ENCODE data around the gene PTTG1IP. TPM values are rescaled to one million over a fixed set of nuclear protein-coding genes. Genes with fewer than 3 reads are reported as not detected.
"Not testable (repeated sequence)": the region's sequence is repeated elsewhere in the genome, so short reads cannot be mapped to it uniquely, and the experiment has no call there.

PTTG1IP gene
- total and polyA plus RNA-seq, 7 donors, result 49.7 to 208 (median 158) TPM

DNA sequence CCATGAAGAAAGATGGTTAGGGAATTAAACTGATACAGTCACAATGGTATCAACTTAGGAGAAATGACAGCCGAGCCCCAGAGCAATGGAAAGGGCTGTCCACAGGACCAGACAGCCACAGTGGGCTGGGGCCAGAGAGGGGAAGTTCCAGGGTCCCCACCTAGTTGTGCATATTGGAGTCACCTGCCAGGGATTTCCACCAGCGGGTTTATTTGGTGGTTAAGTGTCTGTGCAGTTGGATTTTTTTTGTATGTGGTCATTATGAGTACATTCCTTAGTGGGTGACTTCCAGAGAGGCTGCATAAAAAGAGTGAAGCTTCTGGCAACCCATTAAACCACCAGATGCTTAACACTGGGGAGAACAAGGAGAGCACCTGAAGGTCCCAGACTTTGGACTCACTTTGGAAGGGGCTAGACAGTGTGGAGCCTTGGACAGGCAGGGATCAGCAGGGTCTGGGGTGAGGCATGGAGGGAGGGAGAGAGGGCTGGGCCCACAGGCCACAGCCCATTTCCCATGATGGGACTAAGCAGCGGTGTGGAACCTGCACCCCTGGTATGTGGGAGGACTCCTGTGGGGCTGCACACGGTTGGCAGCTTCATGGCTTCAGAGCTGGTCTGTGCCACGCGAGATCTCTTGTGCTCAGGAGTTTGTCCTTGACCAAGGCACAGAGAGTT, 7.8 kb upstream of the PTTG1IP start:
- WGBS, 2 donors, result 59 to 79% methylated on average over 6 of the region's 6 CpGs
- Histone ChIP-seq H3K27me3 (no peaks in the 10 kb centered on the region), H3K9me3 (no peaks in the 10 kb centered on the region), H3K4me1 (no peaks in the 10 kb centered on the region), H3K27ac (peak overlapping the region in 2 of 4 donors; percentile 32 to 47), H3K36me3 (no peaks in the 10 kb centered on the region), H3K4me3 (no peak overlapping the region)
- intact Hi-C loops (cut with DNase I), result no loop called here
- DNase-seq, result peak; percentile 59
- TF ChIP-seq EP300 (IDR thresholded peaks at IDR 0.05) (no peak), CTCF (IDR thresholded peaks at IDR 0.05) (no peak), POLR2AphosphoS5 (IDR thresholded peaks at IDR 0.05) (no peak), POLR2A (IDR thresholded peaks at IDR 0.05) (no peak)

DNA sequence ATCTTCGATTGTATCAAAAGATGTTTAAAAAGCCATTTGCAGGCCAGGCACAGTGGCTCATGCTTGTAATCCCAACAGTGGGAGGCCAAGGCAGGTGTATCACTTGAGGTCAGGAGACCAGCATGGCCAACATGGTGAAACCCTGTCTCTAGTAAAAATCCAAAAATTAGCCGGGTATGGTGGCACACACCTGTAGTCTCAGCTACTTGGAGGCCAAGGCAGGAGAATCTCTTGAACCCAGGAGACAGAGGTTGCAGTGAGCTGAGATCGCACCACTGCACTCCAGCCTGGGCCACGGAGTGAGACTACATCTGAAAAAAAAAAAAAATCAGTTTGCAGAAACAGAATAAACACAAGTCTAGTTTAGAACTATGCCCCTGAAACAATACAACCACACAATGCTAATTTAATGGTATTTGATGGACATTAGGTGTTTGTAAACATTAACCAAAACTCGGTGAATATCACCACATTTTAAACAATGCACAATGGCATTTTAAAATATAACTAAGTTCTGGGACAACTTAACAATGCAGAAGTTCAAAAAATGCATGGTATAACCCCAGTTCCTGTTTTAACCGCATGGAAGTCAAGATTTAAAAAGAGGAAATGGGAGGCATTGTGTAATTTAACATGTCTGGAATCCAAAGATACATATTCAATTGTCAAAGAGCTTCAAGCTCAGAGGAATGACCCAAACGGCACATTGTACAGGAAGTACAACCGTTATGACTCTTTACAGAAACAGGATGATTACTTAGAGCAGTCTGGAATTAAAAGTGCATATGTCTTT, 7.1 kb upstream of the PTTG1IP start:
- Histone ChIP-seq H3K9me3 (no peaks in the 10 kb centered on the region), H3K27ac (peak overlapping the region in 2 of 4 donors; percentile 32 to 47), H3K27me3 (no peaks in the 10 kb centered on the region), H3K4me3 (no peak overlapping the region), H3K36me3 (no peaks in the 10 kb centered on the region), H3K4me1 (peaks cover 0 to 5% (median under 1%) of the 10 kb centered on the region in 4 donors)
- no peak for DNase-seq
- TF ChIP-seq POLR2AphosphoS5 (IDR thresholded peaks at IDR 0.05), result peak in 1 of 4 donors; percentile 45
- TF ChIP-seq POLR2A (IDR thresholded peaks at IDR 0.05), result no peak
- 46 to 48% methylated on average over 8 of the region's 8 CpGs for WGBS, 2 donors
- intact Hi-C loops (cut with DNase I), result no loop called here

DNA sequence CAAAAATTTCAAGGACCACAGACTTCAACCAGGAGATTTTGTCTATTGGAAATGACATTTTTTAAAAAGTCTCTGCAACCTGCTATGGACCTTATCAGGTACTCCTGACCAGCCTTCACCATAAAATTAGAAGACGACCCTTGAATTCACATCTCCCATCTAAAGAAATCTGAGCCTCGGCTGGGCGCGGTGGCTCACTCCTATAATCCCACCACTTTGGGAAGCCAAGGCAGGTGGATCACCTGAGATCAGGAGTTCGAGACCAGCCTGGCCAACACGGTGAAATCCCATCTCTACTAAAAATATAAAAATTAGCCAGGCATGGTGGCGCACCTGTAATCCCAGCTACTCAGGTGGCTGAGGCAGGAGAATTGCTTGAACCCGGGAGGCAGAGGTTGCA, 5.7 kb upstream of the PTTG1IP start:
- H3K4me3 ChIP-seq; H3K36me3 ChIP-seq; DNase-seq; H3K9me3 ChIP-seq; H3K27me3 ChIP-seq; H3K27ac ChIP-seq; intact Hi-C loops (cut with DNase I): not testable (repeated sequence)
- 92 to 96% methylated on average over 8 of the region's 8 CpGs for WGBS, 2 donors
- H3K4me1 ChIP-seq, result peaks cover 0 to 16% (median 13%) of the 10 kb centered on the region in 4 donors

- H3K4me1 ChIP-seq, result peaks cover 0 to 20% (median 13%) of the 10 kb centered on the region in 4 donors
- TF ChIP-seq POLR2AphosphoS5 (IDR thresholded peaks at IDR 0.05) (no peak), EP300 (IDR thresholded peaks at IDR 0.05) (no peak)
- no peaks in the 10 kb centered on the region for H3K36me3 ChIP-seq
- intact Hi-C loops (cut with DNase I), result no loop called here
- H3K27me3 ChIP-seq, result no peaks in the 10 kb centered on the region
- WGBS, 2 donors, result 32 to 52% methylated on average over 13 of the region's 13 CpGs
- no peaks in the 10 kb centered on the region for H3K9me3 ChIP-seq
- no peak overlapping the region for H3K4me3 ChIP-seq
- no peak for DNase-seq
- H3K27ac ChIP-seq, result peak overlapping the region in 1 of 4 donors; percentile 48
Observed at GRCh38 chr21:44878053-44878982, 4.8 kb upstream of the PTTG1IP start.

GRCh38 chr21:44876849-44877575, 3.5 kb upstream of the PTTG1IP start:
- Histone ChIP-seq H3K4me1 (peaks cover 0 to 27% (median 18%) of the 10 kb centered on the region in 4 donors), H3K4me3 (no peak overlapping the region), H3K9me3 (no peaks in the 10 kb centered on the region), H3K27me3 (no peaks in the 10 kb centered on the region), H3K36me3 (no peaks in the 10 kb centered on the region), H3K27ac (no peak overlapping the region)
- intact Hi-C loops (cut with DNase I), result no loop called here
- DNase-seq, result no peak
- WGBS, 2 donors, result 74 to 95% methylated on average over 12 of the region's 12 CpGs
- TF ChIP-seq POLR2AphosphoS5 (IDR thresholded peaks at IDR 0.05) (no peak), CTCF (IDR thresholded peaks at IDR 0.05) (no peak), POLR2A (IDR thresholded peaks at IDR 0.05) (no peak), EP300 (IDR thresholded peaks at IDR 0.05) (no peak)

All from sigmoid colon (tissue), 7 donors.